Muscle of back (tissue), 11 donors: Measurements from ENCODE around the gene FRMD4A. TPM values are rescaled to one million over a fixed set of nuclear protein-coding genes. Genes with fewer than 3 reads are reported as not detected.
A peak's percentile ranks its signal among the peaks of the same experiment; 100 is the strongest.

Experiments
- DNase-seq, 3 donors: peaks; one replicate each; pipeline versions ENCODE4 v3.0.0 to v3.0.0-alpha.2; 2013
- polyA plus RNA-seq, 10 donors: library from polyadenylated mRNA; unstranded; fragments of 120-200 nt; gene quantifications; one replicate each; pipeline ENCODE4 v1.2.1, GENCODE V29; 2013; ENCODE audit not compliant: insufficient read length in 10 of 10

Gene FRMD4A
- polyA plus RNA-seq, 10 donors, result 35.0 to 51.7 (median 38.3) TPM

- DNase-seq, result peak; percentile 56 to 82 (median 66)
These were observed 645.8 kb downstream of the FRMD4A start for GRCh38 chr10:13684806-13685482.

GRCh38 chr10:13684252-13684791 is 646.4 kb downstream of the FRMD4A start:
- peak; percentile 81 to 93 (median 85) for DNase-seq

GRCh38 chr10:13683017-13683416 is 647.7 kb downstream of the FRMD4A start:
- no peak for DNase-seq

GRCh38 chr10:13681960-13682359 is 648.8 kb downstream of the FRMD4A start:
- no peak for DNase-seq

GRCh38 chr10:13681528-13681927 is 649.2 kb downstream of the FRMD4A start:
- DNase-seq, result no peak

- no peak for DNase-seq
These were observed 649.6 kb downstream of the FRMD4A start for GRCh38 chr10:13681095-13681494.

GRCh38 chr10:13678101-13678843 is 652.5 kb downstream of the FRMD4A start:
- no peak for DNase-seq

GRCh38 chr10:13674645-13675588 is 655.8 kb downstream of the FRMD4A start:
- DNase-seq, result peak in 2 of 3 donors; percentile 57 to 75

GRCh38 chr10:13673156-13673555 is 657.6 kb downstream of the FRMD4A start:
- DNase-seq, result peak in 2 of 3 donors; percentile 41 to 50

GRCh38 chr10:13672548-13672947 is 658.2 kb downstream of the FRMD4A start:
- DNase-seq, result no peak

- no peak for DNase-seq
These were observed 658.8 kb downstream of the FRMD4A start for GRCh38 chr10:13671904-13672303.

GRCh38 chr10:13670311-13670710 is 660.4 kb downstream of the FRMD4A start:
- DNase-seq, result no peak

GRCh38 chr10:13669901-13670300 is 660.8 kb downstream of the FRMD4A start:
- no peak for DNase-seq

- no peak for DNase-seq
These were observed 661.4 kb downstream of the FRMD4A start for GRCh38 chr10:13669182-13669855.

- no peak for DNase-seq
These were observed 662.6 kb downstream of the FRMD4A start for GRCh38 chr10:13668126-13668525.

GRCh38 chr10:13665516-13666262 is 665.0 kb downstream of the FRMD4A start:
- DNase-seq, result no peak

GRCh38 chr10:13661256-13661655 is 669.5 kb downstream of the FRMD4A start:
- peak in 1 of 3 donors; percentile 59 for DNase-seq

- DNase-seq, result no peak
These were observed 670.2 kb downstream of the FRMD4A start for GRCh38 chr10:13660551-13660920.

GRCh38 chr10:13659887-13660550 is 670.7 kb downstream of the FRMD4A start:
- peak; percentile 55 to 85 (median 62) for DNase-seq
